Hypothalamus (tissue), 51 donors: ENCODE results near the gene OR2T1.
"Not testable (repeated sequence)": the region's sequence is repeated elsewhere in the genome, so short reads cannot be mapped to it uniquely, and the experiment has no call there.

Experiments
- DNase-seq, 51 donors: peaks; one replicate each; lab custom pipeline; 2025; lab: John Stamatoyannopoulos, UW

Gene OR2T1

GRCh38 chr1:248402748-248403147 is at the start of gene OR2T1:
OR2T1 (plus strand) TSS chr1:248403048; CDS start chr1:248406148, 3,100 bp downstream.
- DNase-seq = no peak

GRCh38 chr1:248359415-248359814 is 43.4 kb upstream of the OR2T1 start:
- peak in 5 of 51 donors; percentile 4 to 14 (median 11) for DNase-seq

DNA sequence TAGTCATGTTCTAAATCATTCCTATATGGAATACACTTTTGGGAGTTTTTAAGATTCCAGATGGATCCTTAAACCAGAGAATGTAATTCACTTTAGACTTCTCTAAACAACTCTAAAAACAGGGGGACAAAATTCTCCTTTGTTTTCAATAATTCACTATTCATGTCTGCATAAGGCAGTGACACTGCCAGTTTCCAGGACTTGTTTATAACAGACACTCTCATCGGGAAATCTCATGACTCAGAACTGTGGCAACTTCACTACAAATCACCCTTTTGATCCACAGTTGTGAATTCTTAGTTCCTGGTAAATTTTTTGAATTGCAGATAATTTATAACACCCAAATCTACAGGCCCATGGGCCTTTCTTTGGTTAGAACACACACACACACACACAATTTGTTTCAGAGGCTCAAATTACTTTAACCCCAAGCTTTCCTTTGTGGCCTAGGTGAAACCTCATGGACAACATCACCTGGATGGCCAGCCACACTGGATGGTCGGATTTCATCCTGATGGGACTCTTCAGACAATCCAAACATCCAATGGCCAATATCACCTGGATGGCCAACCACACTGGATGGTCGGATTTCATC is 41.6 kb upstream of the OR2T1 start, which contains the start of gene OR2T4:
OR2T4 (plus strand) TSS at position 545 of the 595 bp plus-strand sequence; CDS start at position 545, 0 bp downstream.
- peak in 3 of 51 donors; percentile 10 to 41 (median 28) for DNase-seq

DNA sequence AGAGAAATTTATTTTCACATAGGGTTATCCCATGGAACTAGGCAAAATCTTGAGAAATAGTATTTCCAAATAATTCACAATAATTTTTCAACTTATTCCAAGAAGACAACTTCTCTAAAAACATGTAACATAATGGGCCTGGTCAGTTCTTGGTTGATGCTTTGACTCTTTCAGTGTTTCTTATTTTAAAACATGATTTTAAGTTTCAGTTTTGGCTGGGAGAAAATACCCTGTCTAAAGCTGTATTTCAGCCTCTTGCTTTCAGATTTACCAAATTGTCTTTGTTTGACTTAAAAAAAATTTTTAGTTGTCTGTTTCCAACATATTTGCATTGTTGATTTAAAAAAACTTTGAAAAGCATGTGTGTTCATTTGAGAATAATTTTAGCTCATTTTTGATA is 36.2 kb upstream of the OR2T1 start:
- DNase-seq = no peak

GRCh38 chr1:248372394-248372793 is 30.5 kb upstream of the OR2T1 start:
- no peak for DNase-seq

GRCh38 chr1:248373761-248374160 is 29.1 kb upstream of the OR2T1 start:
- no peak for DNase-seq

GRCh38 chr1:248375446-248375845 is 27.4 kb upstream of the OR2T1 start, which contains the start of gene OR2T6:
OR2T6 (plus strand) TSS chr1:248375746; CDS start chr1:248387609, 11,863 bp downstream.
- DNase-seq = no peak

DNA sequence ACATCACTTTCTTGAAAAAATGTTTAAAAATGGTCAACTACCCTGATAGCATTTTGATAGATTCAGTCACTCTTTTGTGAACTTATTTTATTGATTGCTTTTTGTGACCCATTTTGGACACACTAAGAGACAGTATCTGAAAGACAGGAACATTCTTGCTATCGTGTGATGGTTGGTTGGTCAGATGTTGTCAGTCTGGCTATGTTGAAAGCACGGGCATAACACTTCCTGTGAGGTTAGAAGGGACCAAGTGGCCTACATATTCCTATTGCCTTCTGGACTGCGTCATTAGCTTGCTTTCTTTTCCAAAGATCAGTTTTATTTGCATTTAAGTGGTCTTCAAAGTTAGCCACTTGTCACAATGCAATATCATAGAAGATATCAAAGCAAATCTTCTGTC is 25.9 kb upstream of the OR2T1 start:
- DNase-seq = no peak

GRCh38 chr1:248380854-248381253 is 22.0 kb upstream of the OR2T1 start:
- no peak for DNase-seq

GRCh38 chr1:248388426-248388825 is 14.4 kb upstream of the OR2T1 start:
- DNase-seq = no peak

- DNase-seq = no peak
These were observed 9.8 kb upstream of the OR2T1 start for GRCh38 chr1:248393050-248393449.

GRCh38 chr1:248404024-248404423 is 1.2 kb downstream of the OR2T1 start:
- DNase-seq = peak in 22 of 51 donors; percentile 2 to 63 (median 28)

DNA sequence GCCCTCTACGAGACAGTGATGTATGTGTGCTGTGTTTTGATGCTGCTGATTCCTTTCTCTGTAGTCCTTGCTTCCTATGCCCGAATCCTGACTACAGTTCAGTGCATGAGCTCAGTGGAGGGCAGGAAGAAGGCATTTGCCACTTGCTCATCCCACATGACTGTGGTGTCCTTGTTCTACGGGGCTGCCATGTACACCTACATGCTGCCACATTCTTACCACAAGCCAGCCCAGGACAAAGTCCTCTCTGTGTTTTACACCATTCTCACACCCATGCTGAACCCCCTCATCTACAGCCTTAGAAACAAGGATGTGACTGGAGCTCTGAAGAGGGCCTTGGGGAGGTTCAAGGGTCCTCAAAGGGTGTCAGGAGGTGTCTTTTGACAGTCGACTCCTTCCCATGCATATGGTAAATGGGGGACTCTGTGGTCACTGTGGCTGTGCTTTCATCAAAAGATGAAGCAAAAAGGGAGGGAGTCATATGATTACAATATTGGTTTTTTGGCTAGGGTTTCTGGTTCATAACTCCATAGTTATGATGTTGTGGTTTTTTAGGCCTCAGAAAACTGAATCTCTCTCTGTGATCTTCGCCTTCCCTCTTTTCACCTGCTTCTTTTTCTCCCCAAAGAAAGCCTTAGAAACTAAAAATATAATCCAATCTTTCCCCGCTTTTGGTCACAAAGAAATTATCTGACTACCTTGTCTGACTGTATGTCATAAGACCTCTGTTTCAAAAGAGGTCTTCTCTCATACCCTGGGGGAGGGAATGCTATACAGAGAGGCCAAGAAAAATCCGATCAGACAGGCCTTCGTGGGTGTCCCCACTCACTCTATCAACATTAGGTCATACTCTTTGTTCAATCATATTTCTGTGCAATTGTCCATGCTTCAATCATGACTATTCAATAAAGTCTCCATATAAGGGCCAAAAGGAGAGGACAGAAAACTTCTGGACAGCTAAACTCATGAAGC is 4.2 kb downstream of the OR2T1 start:
- DNase-seq = no peak

- no peak for DNase-seq
These were observed 13.4 kb downstream of the OR2T1 start for GRCh38 chr1:248416226-248416625.

GRCh38 chr1:248417854-248418253 is 15.0 kb downstream of the OR2T1 start:
- DNase-seq = no peak

DNA sequence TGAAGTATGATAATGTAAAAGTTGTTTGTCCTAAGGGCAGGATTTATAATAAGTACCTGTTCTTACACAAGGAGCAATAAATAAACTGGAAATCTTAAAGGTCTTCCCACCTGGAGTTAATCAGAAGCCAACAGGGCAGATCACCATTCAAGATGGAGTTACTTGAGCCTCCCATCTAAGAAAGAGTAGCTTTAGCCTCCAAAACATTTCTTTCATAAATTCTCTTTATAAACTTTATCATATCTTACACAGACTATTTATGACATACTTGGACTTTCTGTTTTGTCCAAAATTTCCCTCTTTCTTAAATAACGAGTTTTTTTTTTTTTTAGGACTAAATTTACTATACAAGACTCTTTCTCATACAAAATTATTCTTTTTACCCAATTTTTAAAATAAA is 18.5 kb downstream of the OR2T1 start:
- no peak for DNase-seq

DNA sequence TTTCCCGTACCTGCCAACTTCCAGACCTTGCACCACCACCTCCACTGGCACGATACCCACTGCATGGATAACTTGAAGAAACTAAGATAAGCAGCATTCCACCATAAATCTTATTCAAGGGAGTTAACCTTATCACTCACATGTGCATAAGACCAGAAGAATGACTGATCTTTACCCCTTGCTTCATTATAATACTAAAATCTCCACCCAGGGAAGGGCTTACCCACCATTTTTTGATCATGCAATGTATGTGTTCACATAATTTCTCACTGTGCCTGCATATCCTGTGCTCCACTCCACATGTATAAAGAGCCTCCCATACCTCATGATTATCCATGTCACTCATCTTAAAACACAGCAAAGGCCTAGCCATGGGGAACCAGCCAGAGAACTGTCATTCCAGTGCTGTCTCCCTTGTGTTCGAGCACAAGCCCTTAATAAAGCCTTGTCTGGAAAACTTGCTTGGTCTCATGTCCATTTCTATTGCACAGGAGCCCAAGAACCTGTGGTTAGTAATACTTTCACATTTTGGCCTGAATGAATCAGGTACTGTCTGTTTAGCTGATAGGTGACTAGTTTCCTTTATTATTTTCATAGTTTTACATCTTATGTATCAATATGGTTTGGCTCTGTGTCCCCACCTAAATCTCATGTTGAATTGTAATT is 24.8 kb downstream of the OR2T1 start:
- DNase-seq = not testable (repeated sequence)

GRCh38 chr1:248428192-248428533 is 25.3 kb downstream of the OR2T1 start:
- not testable (repeated sequence) for DNase-seq

DNA sequence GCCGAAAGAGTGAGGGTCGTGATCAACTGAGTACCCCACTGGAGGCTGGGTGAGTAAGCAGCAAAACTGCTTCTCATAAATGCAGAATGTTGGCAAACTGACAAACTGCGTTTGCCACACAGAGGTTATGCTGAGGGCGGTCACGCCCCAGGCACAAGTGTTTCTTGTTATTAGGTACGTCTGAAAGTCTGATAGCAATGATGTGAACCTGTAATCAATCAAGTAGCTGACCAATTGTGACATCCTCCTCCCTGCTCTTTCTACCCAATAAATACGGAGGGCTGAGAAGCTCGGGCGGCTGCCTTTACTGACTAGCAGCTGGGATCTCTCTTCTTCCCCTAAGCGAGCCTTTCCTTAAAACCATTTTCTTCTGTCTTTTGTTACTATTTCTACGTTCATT is 28.8 kb downstream of the OR2T1 start:
- DNase-seq = not testable (repeated sequence)

DNA sequence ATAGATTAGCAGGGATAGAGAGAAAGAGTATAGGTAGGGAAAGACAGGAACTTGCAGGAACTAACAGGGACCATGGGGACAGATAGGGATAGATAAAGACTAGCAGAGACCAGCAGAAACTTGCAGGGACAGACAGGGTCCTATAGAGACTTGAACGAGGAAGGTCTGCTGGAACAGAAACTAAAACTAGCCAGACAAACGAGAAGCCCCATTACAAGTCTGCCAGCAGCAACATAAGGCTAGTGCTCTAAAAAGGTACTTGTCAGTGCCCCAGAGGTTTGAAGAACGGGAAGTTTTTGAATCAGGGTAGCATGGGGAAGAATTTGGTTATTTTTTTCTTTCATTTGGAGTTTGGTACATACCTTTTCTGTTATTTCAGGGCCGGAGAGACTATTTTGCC is 29.4 kb downstream of the OR2T1 start:
- DNase-seq = not testable (repeated sequence)

DNA sequence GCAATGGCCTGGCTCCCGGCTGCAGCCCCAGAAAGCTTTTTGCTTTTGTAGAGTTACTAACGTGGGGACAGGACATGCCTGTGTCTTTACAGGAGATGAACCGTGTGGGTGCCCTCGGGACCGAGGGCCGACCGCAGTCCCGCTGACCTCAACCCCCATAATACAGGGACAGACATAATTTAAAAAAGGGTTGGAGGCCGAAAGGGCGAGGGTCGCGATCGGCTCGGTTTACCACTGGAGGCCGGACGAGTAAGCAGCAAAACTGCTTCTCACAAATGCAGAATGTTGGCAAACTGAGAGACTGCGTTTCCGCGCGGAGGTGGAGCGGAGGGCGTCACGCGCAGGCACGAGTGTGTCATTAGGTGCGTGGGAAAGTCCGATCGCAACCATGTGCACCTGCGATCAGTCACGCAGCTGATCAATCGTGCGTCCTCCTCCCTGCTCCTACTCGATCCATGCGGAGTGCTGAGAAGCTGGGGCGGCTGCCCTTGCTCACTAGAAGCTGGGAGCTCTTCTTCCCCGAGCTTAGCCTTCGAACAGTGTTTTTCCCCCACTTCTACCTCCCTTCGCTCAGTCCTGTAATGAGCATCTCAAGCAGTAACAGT is 31.1 kb downstream of the OR2T1 start:
- DNase-seq = not testable (repeated sequence)
